GM12878 (cell line): Measurements from ENCODE around the gene PMAIP1. TPM values are rescaled to one million over a fixed set of nuclear protein-coding genes. Genes with fewer than 3 reads are reported as not detected.

Source experiments
- ATAC-seq: fragments of 200-7000 bp; cut with Tn5 transposase; 3 replicates; pipeline ENCODE4 v1.9.1; 2020; ENCODE audit warnings: mild to moderate bottlenecking, moderate library complexity
- BruUV-seq: library from RNA; stranded (reverse); fragments of 400-500 nt; replicated peaks from 2 replicates; lab custom pipeline; 2021; lab: Mats Ljungman, UMichigan
- CTCF ChIA-PET: fragments of 300-600 bp; sonication (Branson Sonifier 250); formaldehyde crosslinking; extraction: SDS; loops from one replicate; lab custom pipeline; 2021; ENCODE audit warnings: inconsistent platforms; lab: Yijun Ruan, JAX
- POLR2A ChIA-PET: fragments of 350-600 bp; formaldehyde crosslinking; extraction: SDS; loops from one replicate; lab custom pipeline; 2021; ENCODE audit warnings: inconsistent platforms; lab: Charles Lee
- RAD21 ChIA-PET: fragments of 300-600 bp; sonication (Branson Sonifier 250); formaldehyde crosslinking; loops from one replicate; lab custom pipeline; 2023; ENCODE audit warnings: antibody characterized with exemption; ENCODE audit not compliant: unreplicated experiment; lab: Charles Lee
- SMC1A ChIA-PET: fragments of 300-600 bp; sonication (Branson Sonifier 250); formaldehyde crosslinking; loops from one replicate; lab custom pipeline; 2023; ENCODE audit not compliant: unreplicated experiment, uncharacterized antibody; lab: Charles Lee
- DNase-seq: peaks from one replicate; pipeline ENCODE4 v3.0.0-alpha.2; 2011; ENCODE audit warnings: low read depth, low spot score
- FAIRE-seq: peaks from 3 replicates; lab custom pipeline; 2011; peaks lifted over from hg19 to GRCh38; lab: Jason Lieb, UNC
- H2AFZ ChIP-seq: 2 replicates; pipeline ENCODE4 v1.6.0; 2011; ENCODE audit warnings: low read depth, low read length, control low read depth; ENCODE audit not compliant: control insufficient read depth
- H3K27ac ChIP-seq: 2 replicates; pipeline ENCODE4 v1.5.1; 2011; ENCODE audit warnings: control low read depth; ENCODE audit not compliant: control insufficient read depth, insufficient read depth
- H3K27me3 ChIP-seq, 2 experiments: replicated peaks in 1 of 2; 2 replicates each; pipeline versions ENCODE4 v1.6.0 to v1.6.1; 2011; ENCODE audit warnings: low read length in 1 of 2; ENCODE audit not compliant: control insufficient read depth in 2 of 2, insufficient read depth in 2 of 2
- H3K36me3 ChIP-seq, 2 experiments: 2 replicates each; pipeline ENCODE4 v1.5.1; 2011; ENCODE audit warnings: low read length in 1 of 2; ENCODE audit not compliant: control insufficient read depth in 2 of 2, insufficient read depth in 2 of 2
- H3K4me1 ChIP-seq: 2 replicates; pipeline ENCODE4 v1.6.1; 2011; ENCODE audit warnings: mild to moderate bottlenecking, low read length, moderate library complexity, mixed read lengths; ENCODE audit not compliant: control insufficient read depth, insufficient read depth
- H3K4me2 ChIP-seq: 2 replicates; pipeline ENCODE4 v1.6.0; 2011; ENCODE audit warnings: control low read depth; ENCODE audit not compliant: control insufficient read depth, insufficient read depth
- H3K4me3 ChIP-seq: fragments of 200-600 bp; sonication (generic); 2 replicates; pipeline ENCODE4 v1.5.1; 2016
- H3K79me2 ChIP-seq: 2 replicates; pipeline ENCODE4 v1.6.0; 2011; ENCODE audit warnings: low read length; ENCODE audit not compliant: control insufficient read depth, insufficient read depth
- H3K9ac ChIP-seq: 2 replicates; pipeline ENCODE4 v1.8.0; 2011; ENCODE audit warnings: low read length, control low read depth, mixed read lengths; ENCODE audit not compliant: control insufficient read depth, insufficient read depth
- H3K9me3 ChIP-seq: replicated peaks from 3 replicates; pipeline ENCODE4 v1.5.1; 2011; ENCODE audit warnings: mild to moderate bottlenecking, low read length; ENCODE audit not compliant: control insufficient read depth, insufficient read depth
- H4K20me1 ChIP-seq: 2 replicates; pipeline ENCODE4 v1.6.0; 2011; ENCODE audit not compliant: control insufficient read depth, insufficient read depth
- CBFB ChIP-seq: IDR thresholded peaks from 2 replicates; pipeline ENCODE4 v1.6.1; 2016; ENCODE audit warnings: antibody characterized with exemption, low read depth
- HDGF ChIP-seq: fragments of 450-650 bp; IDR thresholded peaks from 2 replicates; pipeline ENCODE4 v1.6.1; 2016; ENCODE audit warnings: antibody characterized with exemption
- IRF3 ChIP-seq: fragments of 450-650 bp; IDR thresholded peaks from 2 replicates; pipeline ENCODE4 v1.6.1; 2014; ENCODE audit warnings: mild to moderate bottlenecking
- MXI1 ChIP-seq: fragments of 150-350 bp; IDR thresholded peaks from 2 replicates; pipeline ENCODE4 v1.6.1; 2011; ENCODE audit warnings: low read depth, mild to moderate bottlenecking, inconsistent platforms, low read length, improper control_type of control experiment
- NFXL1 ChIP-seq: fragments of 450-650 bp; IDR thresholded peaks from 2 replicates; pipeline ENCODE4 v1.6.1; 2017; ENCODE audit warnings: antibody characterized with exemption, mild to moderate bottlenecking, borderline replicate concordance
- ZNF274 ChIP-seq: IDR thresholded peaks from one replicate; pipeline ENCODE4 v1.8.0; 2011; ENCODE audit not compliant: insufficient read length, insufficient read depth
- ZSCAN29 ChIP-seq: fragments of 450-650 bp; IDR thresholded peaks from 2 replicates; pipeline ENCODE4 v1.6.1; 2017; ENCODE audit warnings: mild to moderate bottlenecking, moderate library complexity
- in situ Hi-C: fragments of 300-500 bp; cut with MboI; formaldehyde crosslinking; loops from 9 replicates; pipeline ENCODE4 v1.14.3; 2018; ENCODE audit warnings: mixed read lengths
- intact Hi-C: fragments of 100-400 bp; cut with micrococcal nuclease; formaldehyde crosslinking; loops from one replicate; pipeline ENCODE4 v1.14.2; 2022; ENCODE audit not compliant: unreplicated experiment
- polyA plus RNA-seq, 11 experiments: library from polyadenylated mRNA; depleted of rRNA in 4 of 11; unstranded in 6 of 11; stranded (reverse) in 5 of 11; fragments of >200 nt; fragmentation: Nextera tagmentation in 4 of 11; fragmentation: Illumina TruSeq in 1 of 11; extraction: Ambion mirVana in 4 of 11; extraction: Trizol in 1 of 11; gene quantifications; 1 replicate in 1 of 11; 2 replicates in 10 of 11; pipeline versions ENCODE4 v1.2.1 to v1.2.3, GENCODE V29; 2011 to 2016; ENCODE audit warnings: inconsistent platforms in 2 of 11, missing spikeins in 2 of 11, low read depth in 1 of 11
- total RNA-seq, 4 experiments: library from RNA; depleted of rRNA in 3 of 4; stranded (reverse); fragments of >200 nt in 3 of 4; fragmentation: Illumina TruSeq in 1 of 4; extraction: Trizol in 1 of 4; gene quantifications; 2 replicates each; pipeline versions ENCODE4 v1.2.1 to v1.2.3, GENCODE V29; 2013 to 2021
- TF ChIP-seq, protein P1 (sequence below): fragments of 450-650 bp; conservative IDR thresholded peaks from 2 replicates; pipeline ENCODE4 v1.6.1; 2017; ENCODE audit warnings: mild to moderate bottlenecking, moderate library complexity

The PMAIP1 gene
- total and polyA plus RNA-seq, 10 of the 15 experiments (the other 5 are each of a cell fraction or from before 2014, with no cell fraction given), result 74.0 to 219 (median 112) TPM

DNA sequence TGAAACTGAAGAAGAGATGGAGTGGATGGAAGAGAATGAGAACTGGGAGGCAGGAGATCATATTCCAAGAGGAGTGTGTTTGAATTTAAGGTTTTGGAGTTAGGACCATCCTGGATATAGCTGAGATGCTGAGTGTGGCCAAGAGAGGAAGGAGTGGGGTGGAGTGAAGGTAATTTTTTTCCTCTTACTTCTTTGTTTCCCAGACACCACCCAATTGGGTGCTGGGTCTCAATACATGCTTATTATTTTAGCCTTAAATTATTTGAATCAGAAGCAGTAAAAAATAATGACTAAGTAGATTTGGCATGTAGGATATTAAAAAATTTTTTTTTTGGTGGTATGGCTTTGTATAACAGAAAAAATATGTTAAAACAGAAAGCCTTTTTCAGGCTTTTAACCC is 39.3 kb downstream of the PMAIP1 start:
- no peak overlapping the region for H2AFZ ChIP-seq
- TF ChIP-seq CBFB, result no peak
- no peak for TF ChIP-seq MXI1
- no peak for TF ChIP-seq ZNF274
- TF ChIP-seq IRF3, result no peak
- TF ChIP-seq NFXL1, result no peak
- TF ChIP-seq, protein P1, sequence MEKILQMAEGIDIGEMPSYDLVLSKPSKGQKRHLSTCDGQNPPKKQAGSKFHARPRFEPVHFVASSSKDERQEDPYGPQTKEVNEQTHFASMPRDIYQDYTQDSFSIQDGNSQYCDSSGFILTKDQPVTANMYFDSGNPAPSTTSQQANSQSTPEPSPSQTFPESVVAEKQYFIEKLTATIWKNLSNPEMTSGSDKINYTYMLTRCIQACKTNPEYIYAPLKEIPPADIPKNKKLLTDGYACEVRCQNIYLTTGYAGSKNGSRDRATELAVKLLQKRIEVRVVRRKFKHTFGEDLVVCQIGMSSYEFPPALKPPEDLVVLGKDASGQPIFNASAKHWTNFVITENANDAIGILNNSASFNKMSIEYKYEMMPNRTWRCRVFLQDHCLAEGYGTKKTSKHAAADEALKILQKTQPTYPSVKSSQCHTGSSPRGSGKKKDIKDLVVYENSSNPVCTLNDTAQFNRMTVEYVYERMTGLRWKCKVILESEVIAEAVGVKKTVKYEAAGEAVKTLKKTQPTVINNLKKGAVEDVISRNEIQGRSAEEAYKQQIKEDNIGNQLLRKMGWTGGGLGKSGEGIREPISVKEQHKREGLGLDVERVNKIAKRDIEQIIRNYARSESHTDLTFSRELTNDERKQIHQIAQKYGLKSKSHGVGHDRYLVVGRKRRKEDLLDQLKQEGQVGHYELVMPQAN, result no peak
- no peak for TF ChIP-seq ZSCAN29
- TF ChIP-seq HDGF, result no peak
- H3K27ac ChIP-seq, result no peak overlapping the region
- H3K9me3 ChIP-seq, result no peaks in the 10 kb centered on the region
- H3K4me1 ChIP-seq, result no peaks in the 10 kb centered on the region
- no peaks in the 10 kb centered on the region for H3K27me3 ChIP-seq
- in situ Hi-C loops, result no loop called here
- no peak overlapping the region for H3K4me3 ChIP-seq
- intact Hi-C loops, result no loop called here
- CTCF ChIA-PET, result interaction anchor here (0.9 to 1.0 kb wide), 2 partner anchors 12 to 63 kb away, joined by 3 read pairs; no protein-coding TSS in a partner anchor
- H4K20me1 ChIP-seq, result no peaks in the 10 kb centered on the region
- no peak overlapping the region for H3K4me2 ChIP-seq
- FAIRE-seq (no peak), DNase-seq (no peak), ATAC-seq (no peak)
- RAD21 ChIA-PET, result interaction anchor here (0.6 to 1.0 kb wide), 2 partner anchors 14 to 113 kb away, joined by 3 read pairs; no protein-coding TSS in a partner anchor
- H3K36me3 ChIP-seq, result no peaks in the 10 kb centered on the region
- no peak overlapping the region for H3K9ac ChIP-seq
- BruUV-seq, result no TSS peak
- SMC1A ChIA-PET, result interaction anchor here (0.8 to 6.5 kb wide), 6 partner anchors 9 to 34 kb away, joined by 3 to 29 read pairs (median 5); no protein-coding TSS in a partner anchor
- POLR2A ChIA-PET, result interaction anchor here (0.9 to 1.1 kb wide), 2 partner anchors 12 to 15 kb away, joined by 4 to 8 read pairs; no protein-coding TSS in a partner anchor
- H3K79me2 ChIP-seq, result no peaks in the 10 kb centered on the region
